ENCODE measurements around the gene RUBCNL. TPM values are rescaled to one million over a fixed set of nuclear protein-coding genes. Genes with fewer than 3 reads are reported as not detected.

The RUBCNL gene
- total and polyA plus RNA-seq, 2 donors (not counting 3 experiments of a cell fraction or from before 2014, with no cell fraction given): not detected

GRCh38 chr13:46345398-46345797, 41.7 kb downstream of the RUBCNL start:
- ChIA-PET CTCF (interaction anchor here (1.3 kb wide), 1 partner anchor 10 kb away, joined by 3 read pairs; no protein-coding TSS in a partner anchor), POLR2A (no interaction called here)
- H3K9me3 ChIP-seq (replicated peaks; ENCODE audit: control insufficient read depth, insufficient read depth, low read length): no peaks in the 10 kb centered on the region
- no peaks in the 10 kb centered on the region for H4K20me1 ChIP-seq (replicated peaks; ENCODE audit: control insufficient read depth, extremely low read depth, insufficient read depth, low read length)
- H3K4me2 ChIP-seq (ENCODE audit: insufficient read depth, low read length): no peak overlapping the region
- dilution Hi-C loops (cut with MboI; ENCODE audit: extremely low pct_ligation_motif_present, low sequenced_read_pairs) (no loop called here), intact Hi-C loops (cut with micrococcal nuclease) (no loop called here)
- no peak overlapping the region for H3K27ac ChIP-seq (ENCODE audit: insufficient read depth, low read depth, low read length)
- H3K79me2 ChIP-seq (ENCODE audit: control insufficient read depth, insufficient read depth, low read length): no peaks in the 10 kb centered on the region
- DNase-seq (ENCODE audit: low read depth, low spot score): no peak
- H3K9ac ChIP-seq (replicated peaks; ENCODE audit: extremely low read depth, insufficient read depth, low read length): no peak overlapping the region
- H3K4me3 ChIP-seq (replicated peaks in 1 of 3; ENCODE audit: insufficient read depth in 1 of 3, low read depth in 1 of 3, low read length in 3 of 3): no peak overlapping the region
- TF ChIP-seq MAX (IDR thresholded peaks at IDR 0.05; ENCODE audit: insufficient read depth, insufficient read length): no peak
- TF ChIP-seq FOS (IDR thresholded peaks at IDR 0.05; ENCODE audit: borderline replicate concordance, insufficient read depth, low read length): no peak
- no peak for TF ChIP-seq EZH2 (IDR thresholded peaks at IDR 0.05; ENCODE audit: borderline replicate concordance, low read depth, low read length, severe bottlenecking)
- no peak for TF ChIP-seq POLR2A (IDR thresholded peaks at IDR 0.05; ENCODE audit: low read depth, low read length)
- TF ChIP-seq JUN (IDR thresholded peaks at IDR 0.05; ENCODE audit: borderline replicate concordance, insufficient read depth, insufficient read length, low read depth): no peak
- no peak for TF ChIP-seq GATA2 (IDR thresholded peaks at IDR 0.05; ENCODE audit: insufficient read depth, insufficient read length, low read depth, low read length)
- no peak for TF ChIP-seq POLR2AphosphoS5 (IDR thresholded peaks at IDR 0.05; ENCODE audit: insufficient read depth, low read depth, low read length)
- no peak for TF ChIP-seq CTCF (IDR thresholded peaks at IDR 0.05; ENCODE audit: extremely low read depth in 1 of 2, insufficient read depth in 1 of 2, low read depth in 1 of 2, low read length in 2 of 2)
- no peak for TF ChIP-seq MYC (IDR thresholded peaks at IDR 0.05; ENCODE audit: low read depth, low read length)
- no peaks in the 10 kb centered on the region for H3K4me1 ChIP-seq (ENCODE audit: control insufficient read depth, extremely low read depth, insufficient read depth, low read length)
- H3K9me1 ChIP-seq (replicated peaks; ENCODE audit: control insufficient read depth, extremely low read depth, insufficient read depth, low read length): no peaks in the 10 kb centered on the region
- H3K36me3 ChIP-seq (ENCODE audit: control insufficient read depth in 2 of 2, extremely low read depth in 1 of 2, insufficient read depth in 2 of 2, low read length in 2 of 2): no peaks in the 10 kb centered on the region
- FAIRE-seq: no peak
- H3K27me3 ChIP-seq (ENCODE audit: control insufficient read depth in 2 of 2, insufficient read depth in 2 of 2, low read length in 2 of 2): no peaks in the 10 kb centered on the region
- no TSS peak for BruUV-seq (replicated peaks)
- no peak overlapping the region for H2AFZ ChIP-seq (ENCODE audit: low read depth, low read length)
